HEK293 (cell line): Measurements from ENCODE around the gene THSD7A.
A peak's percentile ranks its signal among the peaks of the same experiment; 100 is the strongest.

Source experiments
- CTCF ChIA-PET: fragments of 350-600 bp; formaldehyde crosslinking; extraction: SDS; loops from one replicate; lab custom pipeline; 2021; ENCODE audit warnings: antibody characterized with exemption; lab: Yijun Ruan, JAX
- POLR2A ChIA-PET: fragments of 300-600 bp; formaldehyde crosslinking; extraction: SDS; loops from one replicate; lab custom pipeline; 2020; ENCODE audit warnings: antibody characterized with exemption, inconsistent platforms; lab: Yijun Ruan, JAX
- H3K27ac ChIP-seq: fragments of 200-500 bp; sonication (Bioruptor generic); 2 replicates; pipeline ENCODE4 v1.5.1; 2014; ENCODE audit warnings: low read depth, low read length, control low read depth, inconsistent platforms; ENCODE audit errors: extremely low read depth
- H3K36me3 ChIP-seq, 2 experiments: fragments of 200-500 bp in 1 of 2; sonication (Bioruptor generic) in 1 of 2; 1 replicate in 1 of 2; 2 replicates in 1 of 2; pipeline ENCODE4 v1.5.1; 2014 to 2017; ENCODE audit warnings: inconsistent platforms in 2 of 2, low read length in 2 of 2; ENCODE audit not compliant: control insufficient read depth in 2 of 2, insufficient read depth in 1 of 2
- H3K4me1 ChIP-seq: fragments of 200-500 bp; sonication (Bioruptor generic); 2 replicates; pipeline ENCODE4 v1.5.1; 2014; ENCODE audit warnings: mild to moderate bottlenecking, low read length, inconsistent platforms; ENCODE audit not compliant: control insufficient read depth, insufficient read depth
- H3K4me3 ChIP-seq: 2 replicates; pipeline ENCODE4 v1.5.1; 2011; ENCODE audit warnings: low read depth, mild to moderate bottlenecking, control low read depth, low read length, moderate library complexity
- H3K9me3 ChIP-seq: fragments of 200-500 bp; sonication (Bioruptor generic); 2 replicates; pipeline ENCODE4 v1.5.1; 2014; ENCODE audit warnings: low read depth, low read length, inconsistent platforms; ENCODE audit not compliant: control insufficient read depth, insufficient read depth
- GLI2 ChIP-seq: fragments of 450-650 bp; formaldehyde crosslinking; IDR thresholded peaks from 2 replicates; pipeline ENCODE4; 2017; ENCODE audit warnings: missing biosample characterization, missing genetic modification characterization, low read depth, borderline replicate concordance
- HOXD13 ChIP-seq: sonication (generic); formaldehyde crosslinking; IDR thresholded peaks from 2 replicates; pipeline ENCODE4 v1.8.0; 2022; ENCODE audit warnings: missing genetic modification reagents, borderline replicate concordance
- KLF8 ChIP-seq: fragments of 450-650 bp; formaldehyde crosslinking; IDR thresholded peaks from 2 replicates; pipeline ENCODE4 v1.5.1; 2016; ENCODE audit warnings: missing biosample characterization, missing genetic modification characterization
- YY1 ChIP-seq: fragments of 450-650 bp; formaldehyde crosslinking; IDR thresholded peaks from 2 replicates; pipeline ENCODE4 v1.5.1; 2018; ENCODE audit warnings: missing biosample characterization, missing genetic modification characterization
- ZBTB11 ChIP-seq: fragments of 450-650 bp; formaldehyde crosslinking; conservative IDR thresholded peaks from 2 replicates; pipeline ENCODE4 v1.5.1; 2016; ENCODE audit warnings: low read depth, missing biosample characterization, missing genetic modification characterization
- ZBTB44 ChIP-seq: fragments of 450-650 bp; IDR thresholded peaks from 2 replicates; pipeline ENCODE4 v1.5.1; 2018; ENCODE audit warnings: missing biosample characterization, mild to moderate bottlenecking, missing genetic modification characterization
- ZEB2 ChIP-seq: fragments of 450-650 bp; formaldehyde crosslinking; IDR thresholded peaks from 2 replicates; pipeline ENCODE4 v1.5.1; 2016; ENCODE audit warnings: missing biosample characterization, missing genetic modification characterization
- ZFP41 ChIP-seq: fragments of 450-650 bp; formaldehyde crosslinking; IDR thresholded peaks from 2 replicates; pipeline ENCODE4 v1.5.1; 2016; ENCODE audit warnings: missing biosample characterization, missing genetic modification characterization, borderline replicate concordance
- ZNF133 ChIP-seq: fragments of 450-650 bp; formaldehyde crosslinking; IDR thresholded peaks from 2 replicates; pipeline ENCODE4 v1.5.1; 2016; ENCODE audit warnings: missing biosample characterization, missing genetic modification characterization
- ZNF146 ChIP-seq: fragments of 450-650 bp; formaldehyde crosslinking; IDR thresholded peaks from 2 replicates; pipeline ENCODE4 v1.5.1; 2016; ENCODE audit warnings: missing biosample characterization, missing genetic modification characterization
- ZNF16 ChIP-seq: fragments of 450-650 bp; formaldehyde crosslinking; IDR thresholded peaks from 2 replicates; pipeline ENCODE4 v1.5.1; 2016; ENCODE audit warnings: low read depth, missing biosample characterization, missing genetic modification characterization
- ZNF175 ChIP-seq: fragments of 450-650 bp; formaldehyde crosslinking; IDR thresholded peaks from 2 replicates; pipeline ENCODE4 v1.5.1; 2016; ENCODE audit warnings: missing biosample characterization, missing genetic modification characterization
- ZNF19 ChIP-seq: fragments of 450-650 bp; formaldehyde crosslinking; IDR thresholded peaks from 2 replicates; pipeline ENCODE4; 2016; ENCODE audit warnings: missing biosample characterization, missing genetic modification characterization, low read depth
- ZNF211 ChIP-seq: fragments of 450-650 bp; formaldehyde crosslinking; IDR thresholded peaks from 2 replicates; pipeline ENCODE4 v1.5.1; 2016; ENCODE audit warnings: low read depth, missing biosample characterization, missing genetic modification characterization
- ZNF350 ChIP-seq: fragments of 450-650 bp; formaldehyde crosslinking; IDR thresholded peaks from 2 replicates; pipeline ENCODE4 v1.5.0; 2017; ENCODE audit warnings: missing biosample characterization, mild to moderate bottlenecking, missing genetic modification characterization
- ZNF48 ChIP-seq: fragments of 450-650 bp; formaldehyde crosslinking; IDR thresholded peaks from 2 replicates; pipeline ENCODE4 v1.5.1; 2016; ENCODE audit warnings: missing biosample characterization, missing genetic modification characterization
- ZNF549 ChIP-seq: fragments of 450-650 bp; IDR thresholded peaks from 2 replicates; pipeline ENCODE4 v1.5.1; 2018; ENCODE audit warnings: missing biosample characterization, missing genetic modification characterization, mild to moderate bottlenecking, inconsistent platforms, moderate library complexity
- ZNF580 ChIP-seq: fragments of 450-650 bp; formaldehyde crosslinking; IDR thresholded peaks from 2 replicates; pipeline ENCODE4 v1.5.1; 2016; ENCODE audit warnings: missing biosample characterization, missing genetic modification characterization
- ZNF639 ChIP-seq: fragments of 450-650 bp; formaldehyde crosslinking; IDR thresholded peaks from 2 replicates; pipeline ENCODE4 v1.5.1; 2016; ENCODE audit warnings: missing biosample characterization, missing genetic modification characterization
- ZNF654 ChIP-seq: fragments of 450-650 bp; formaldehyde crosslinking; IDR thresholded peaks from 2 replicates; pipeline ENCODE4 v1.5.1; 2016; ENCODE audit warnings: low read depth, missing biosample characterization, missing genetic modification characterization
- ZNF704 ChIP-seq: fragments of 450-650 bp; formaldehyde crosslinking; IDR thresholded peaks from 2 replicates; pipeline ENCODE4 v1.5.1; 2016; ENCODE audit warnings: missing biosample characterization, missing genetic modification characterization
- ZSCAN5A ChIP-seq: fragments of 450-650 bp; formaldehyde crosslinking; IDR thresholded peaks from 2 replicates; pipeline ENCODE4 v1.5.1; 2016; ENCODE audit warnings: missing biosample characterization, missing genetic modification characterization

Gene THSD7A

GRCh38 chr7:11331128-11332102 is 500.6 kb downstream of the THSD7A start:
- POLR2A ChIA-PET = no interaction called here
- no peak overlapping the region for H3K4me3 ChIP-seq
- H3K36me3 ChIP-seq = no peaks in the 10 kb centered on the region
- CTCF ChIA-PET = interaction anchor here (0.9 to 1.1 kb wide), 2 partner anchors 10 to 13 kb away, joined by 4 to 6 read pairs; no protein-coding TSS in a partner anchor
- H3K27ac ChIP-seq = no peak overlapping the region
- TF ChIP-seq ZNF133 (peak; percentile 44; the same call in 1 of the 2 replicates), ZEB2 (tag by site-specific recombination) (no peak), ZNF211 (tag by site-specific recombination) (no peak), ZNF175 (tag by site-specific recombination) (no peak)
- H3K9me3 ChIP-seq = no peaks in the 10 kb centered on the region
- H3K4me1 ChIP-seq = no peaks in the 10 kb centered on the region

GRCh38 chr7:11330717-11331116 is 501.3 kb downstream of the THSD7A start:
- POLR2A ChIA-PET = no interaction called here
- TF ChIP-seq ZNF549 (tag by site-specific recombination) (no peak), HOXD13 (CRISPR knock-in tag) (no peak), KLF8 (tag by site-specific recombination) (no peak), ZNF654 (no peak), ZFP41 (tag by site-specific recombination) (no peak), YY1 (tag by site-specific recombination) (no peak), ZNF639 (tag by site-specific recombination) (no peak), ZNF48 (tag by site-specific recombination) (no peak), ZNF16 (no peak), ZNF580 (tag by site-specific recombination) (no peak), GLI2 (tag by site-specific recombination) (no peak), ZNF19 (tag by site-specific recombination) (no peak)
- TF ChIP-seq, all 188 proteins: peak for 0
- H3K36me3 ChIP-seq = no peaks in the 10 kb centered on the region
- H3K4me1 ChIP-seq = no peaks in the 10 kb centered on the region
- H3K4me3 ChIP-seq = no peak overlapping the region
- no peaks in the 10 kb centered on the region for H3K9me3 ChIP-seq
- CTCF ChIA-PET = no interaction called here
- no peak overlapping the region for H3K27ac ChIP-seq

- ChIA-PET CTCF (no interaction called here), POLR2A (no interaction called here)
- Histone ChIP-seq H3K4me3 (no peak overlapping the region), H3K36me3 (no peaks in the 10 kb centered on the region), H3K9me3 (no peaks in the 10 kb centered on the region), H3K4me1 (no peaks in the 10 kb centered on the region), H3K27ac (no peak overlapping the region)
- TF ChIP-seq ZSCAN5A (tag by site-specific recombination) (no peak), ZNF704 (tag by site-specific recombination) (no peak), ZBTB11 (tag by site-specific recombination) (no peak), ZNF350 (tag by site-specific recombination) (no peak), ZBTB44 (tag by site-specific recombination) (no peak), ZNF146 (tag by site-specific recombination) (no peak)
Observed at GRCh38 chr7:11330208-11330607, 501.8 kb downstream of the THSD7A start.
